ENCODE results near the gene MORN3.

- TF ChIP-seq EZH2phosphoT487 (IDR thresholded peaks at IDR 0.05; ENCODE audit: insufficient read depth, low read depth) = no peak
- TF ChIP-seq EZH2 (IDR thresholded peaks at IDR 0.05; ENCODE audit: insufficient read depth, poor library complexity, severe bottlenecking) = no peak
Observed at GRCh38 chr12:121648458-121649028, 20.9 kb downstream of the MORN3 start.

Data from GM23248 (cell line).